Measurements from ENCODE around the gene MCC.

MCC gene

DNA sequence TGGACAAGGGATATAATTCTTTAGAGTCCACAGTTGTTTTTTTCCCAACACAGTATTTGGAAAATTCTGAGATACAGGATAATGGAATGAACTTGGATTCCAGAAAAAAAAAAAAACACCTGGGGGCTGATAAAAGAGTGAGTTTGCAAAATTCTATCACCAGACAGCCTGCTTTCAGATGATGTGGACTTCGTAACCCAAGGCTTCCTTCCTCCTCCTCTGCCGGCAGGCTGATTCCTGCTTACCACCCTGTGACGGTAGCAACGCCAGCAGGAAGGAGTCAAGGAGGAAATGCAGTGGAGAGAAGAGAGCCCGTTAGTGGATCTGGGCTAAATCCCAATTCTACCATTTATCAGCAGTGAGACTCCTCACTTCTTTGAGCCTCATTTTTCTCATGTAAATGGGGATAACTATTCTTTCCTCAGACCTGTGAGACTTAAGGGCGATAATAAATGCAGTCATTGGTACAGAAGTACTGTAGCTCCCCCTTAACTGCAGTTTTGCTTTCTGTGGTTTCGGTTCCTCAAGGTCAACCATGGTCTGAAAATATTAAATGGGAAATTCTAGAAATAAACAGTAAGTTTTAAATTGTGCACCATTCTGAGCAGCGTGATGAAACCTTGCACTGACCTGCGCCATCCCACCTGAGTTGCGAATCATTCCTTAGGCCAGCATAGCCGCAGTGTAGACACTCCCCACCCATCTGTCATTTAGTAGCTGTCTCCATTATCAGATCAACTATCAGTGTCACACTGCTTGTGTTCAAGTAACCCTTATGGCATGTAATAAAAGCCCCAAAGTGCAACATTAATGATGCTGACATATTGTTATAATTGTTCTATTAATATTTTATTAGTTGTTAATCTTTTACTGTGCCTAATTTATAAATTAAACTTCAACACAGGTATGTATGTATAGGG, 440.3 kb downstream of the MCC start:
- DNase-seq (ENCODE audit: low read depth): no peak
- TF ChIP-seq, protein P1, sequence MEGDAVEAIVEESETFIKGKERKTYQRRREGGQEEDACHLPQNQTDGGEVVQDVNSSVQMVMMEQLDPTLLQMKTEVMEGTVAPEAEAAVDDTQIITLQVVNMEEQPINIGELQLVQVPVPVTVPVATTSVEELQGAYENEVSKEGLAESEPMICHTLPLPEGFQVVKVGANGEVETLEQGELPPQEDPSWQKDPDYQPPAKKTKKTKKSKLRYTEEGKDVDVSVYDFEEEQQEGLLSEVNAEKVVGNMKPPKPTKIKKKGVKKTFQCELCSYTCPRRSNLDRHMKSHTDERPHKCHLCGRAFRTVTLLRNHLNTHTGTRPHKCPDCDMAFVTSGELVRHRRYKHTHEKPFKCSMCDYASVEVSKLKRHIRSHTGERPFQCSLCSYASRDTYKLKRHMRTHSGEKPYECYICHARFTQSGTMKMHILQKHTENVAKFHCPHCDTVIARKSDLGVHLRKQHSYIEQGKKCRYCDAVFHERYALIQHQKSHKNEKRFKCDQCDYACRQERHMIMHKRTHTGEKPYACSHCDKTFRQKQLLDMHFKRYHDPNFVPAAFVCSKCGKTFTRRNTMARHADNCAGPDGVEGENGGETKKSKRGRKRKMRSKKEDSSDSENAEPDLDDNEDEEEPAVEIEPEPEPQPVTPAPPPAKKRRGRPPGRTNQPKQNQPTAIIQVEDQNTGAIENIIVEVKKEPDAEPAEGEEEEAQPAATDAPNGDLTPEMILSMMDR (conservative IDR thresholded peaks at IDR 0.05; ENCODE audit: low read length): no peak
- no peak overlapping the region for H3K4me3 ChIP-seq (ENCODE audit: low read length)

DNA sequence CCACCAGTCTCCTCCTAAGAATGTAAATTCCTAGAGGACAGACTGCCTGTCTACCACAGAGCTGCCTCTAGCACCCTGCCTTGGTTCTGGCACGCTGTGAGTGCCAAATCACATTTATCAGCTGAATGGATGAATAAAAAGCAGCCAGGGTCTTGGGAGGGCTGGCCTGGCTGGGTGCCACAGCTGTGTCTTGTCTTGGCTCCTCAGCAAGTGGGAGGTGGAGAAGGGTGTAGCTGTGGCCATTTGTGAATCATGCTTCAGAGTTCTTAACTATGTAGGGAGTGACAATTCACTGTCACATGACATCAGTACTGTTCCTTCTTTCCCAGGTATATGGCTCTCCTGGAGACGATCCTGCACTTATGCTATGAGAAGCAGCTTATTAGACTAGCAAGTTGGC, 441.0 kb downstream of the MCC start:
- TF ChIP-seq, protein P1 (conservative IDR thresholded peaks at IDR 0.05; ENCODE audit: low read length): no peak
- DNase-seq (ENCODE audit: low read depth): peak; percentile 39
- no peak overlapping the region for H3K4me3 ChIP-seq (ENCODE audit: low read length)

DNA sequence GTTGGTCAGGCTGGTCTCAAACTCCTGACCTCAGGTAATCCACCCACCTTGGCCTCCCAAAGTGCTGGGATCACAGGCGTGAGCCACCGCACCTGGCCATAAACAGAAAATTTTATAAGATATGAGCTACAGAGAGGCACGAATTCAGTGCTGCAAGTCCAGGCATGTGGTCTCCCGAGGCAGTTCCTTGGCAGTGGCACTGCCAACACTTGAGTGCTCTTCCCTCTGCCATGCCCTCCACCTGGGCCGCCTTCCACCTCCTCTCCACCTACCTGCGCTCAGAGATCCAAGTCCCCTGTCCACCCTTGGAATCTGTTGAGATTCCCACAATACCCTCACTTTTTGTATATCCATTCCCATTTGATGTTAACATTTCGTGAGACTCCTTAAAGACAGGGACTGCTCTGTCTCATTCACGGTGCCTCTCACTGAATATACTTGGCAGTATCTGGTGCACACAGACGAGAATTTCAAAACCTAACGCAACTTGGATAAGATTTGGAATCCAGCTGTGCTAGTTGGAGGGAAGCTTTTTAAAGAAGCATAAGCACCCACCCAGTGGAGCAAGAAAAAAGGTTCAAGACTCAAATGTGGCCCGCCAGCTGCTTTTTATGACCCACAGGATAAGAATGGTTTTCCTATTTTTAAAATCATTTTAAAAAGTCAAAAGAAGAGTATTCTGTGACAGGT, 443.3 kb downstream of the MCC start:
- H3K4me3 ChIP-seq (ENCODE audit: low read length): no peak overlapping the region
- TF ChIP-seq, protein P1 (conservative IDR thresholded peaks at IDR 0.05; ENCODE audit: low read length): no peak
- no peak for DNase-seq (ENCODE audit: low read depth)

DNA sequence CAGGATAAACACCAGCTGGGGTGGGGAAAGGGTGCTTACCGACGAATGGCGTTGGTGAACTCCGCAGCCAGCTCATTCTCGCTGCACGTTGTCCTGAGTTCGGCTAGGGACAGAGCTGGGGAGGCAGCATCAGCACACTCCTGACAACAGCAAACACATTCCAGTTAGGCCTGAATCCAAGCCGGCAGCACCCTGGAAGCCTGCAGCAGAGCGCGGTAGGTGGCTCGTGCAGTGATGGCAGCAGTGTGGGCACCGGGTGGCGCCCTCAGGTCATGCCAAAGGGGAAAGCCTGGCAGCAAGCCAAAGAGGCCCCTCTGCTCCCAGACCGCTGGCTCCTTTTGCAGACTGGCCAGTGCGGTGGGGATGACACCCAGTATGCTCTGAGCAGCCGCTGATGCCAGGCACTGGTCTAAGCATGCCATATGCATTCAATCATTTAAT, 444.7 kb downstream of the MCC start:
- no peak overlapping the region for H3K4me3 ChIP-seq (ENCODE audit: low read length)
- DNase-seq (ENCODE audit: low read depth): peak; percentile 37
- TF ChIP-seq, protein P1 (conservative IDR thresholded peaks at IDR 0.05; ENCODE audit: low read length): peak; percentile 31

DNA sequence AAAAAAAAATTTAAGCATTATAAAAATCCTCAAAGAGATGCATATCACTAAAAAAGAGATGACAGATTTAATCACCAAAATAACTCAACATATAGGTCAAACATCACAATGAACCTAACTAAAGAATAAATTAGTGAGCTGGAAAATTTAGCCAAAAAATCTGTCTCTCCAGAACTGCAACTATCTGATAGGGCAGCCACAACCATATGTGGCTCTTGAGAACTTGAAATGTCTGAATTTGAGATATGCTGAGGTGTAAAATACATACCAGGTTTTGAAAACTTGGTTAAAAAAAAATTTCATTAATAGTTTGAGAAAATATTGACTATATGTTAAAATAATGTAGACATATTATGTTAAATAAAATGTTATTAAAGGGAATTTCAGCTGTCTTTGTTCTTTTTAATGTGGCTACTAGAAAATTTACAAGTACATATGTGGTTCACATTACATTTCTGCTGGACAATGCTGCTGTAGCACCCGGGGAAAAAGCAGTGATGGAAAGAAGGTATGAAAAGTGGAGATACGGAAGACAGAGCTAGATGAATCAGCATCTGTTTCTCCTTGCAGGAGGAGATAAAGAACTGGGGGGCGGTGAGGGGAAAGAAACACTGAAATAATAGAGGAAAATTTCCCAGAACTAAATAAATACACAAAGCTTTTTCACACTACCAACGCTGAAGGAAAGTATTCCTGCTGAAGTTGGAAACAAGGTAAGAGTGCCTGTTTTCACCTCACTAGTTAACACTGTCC, 445.6 kb downstream of the MCC start:
- TF ChIP-seq, protein P1 (conservative IDR thresholded peaks at IDR 0.05; ENCODE audit: low read length): no peak
- DNase-seq (ENCODE audit: low read depth): no peak
- H3K4me3 ChIP-seq (ENCODE audit: low read length): no peak overlapping the region

DNA sequence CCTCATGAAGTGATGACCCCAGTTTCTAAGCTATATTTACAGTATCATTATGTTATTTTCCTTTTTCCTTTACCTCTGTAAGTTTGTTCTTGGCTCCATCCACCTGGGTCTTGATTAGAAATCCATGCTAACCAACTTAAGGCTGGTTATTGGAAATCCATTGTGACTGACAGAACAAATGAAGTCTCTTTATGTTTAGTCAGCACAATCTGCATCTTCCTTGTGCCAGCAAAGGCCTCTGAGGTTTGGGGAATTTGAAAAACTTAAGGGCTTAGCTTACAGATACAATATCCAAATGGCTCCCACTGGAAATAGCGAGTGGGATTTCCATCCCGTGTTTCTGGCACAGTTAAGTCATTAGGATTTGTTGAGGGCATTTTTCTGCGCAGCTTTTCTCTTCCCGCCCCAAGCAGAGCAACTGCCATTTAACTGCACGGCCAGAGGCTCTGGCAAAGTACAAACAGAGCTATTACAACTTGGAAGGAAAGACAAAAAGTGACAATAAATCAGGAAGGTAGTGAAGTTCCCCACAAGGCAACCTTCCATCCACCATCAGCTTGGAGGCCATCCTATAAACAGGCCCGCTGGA, 447.5 kb downstream of the MCC start:
- H3K4me3 ChIP-seq (ENCODE audit: low read length): no peak overlapping the region
- no peak for DNase-seq (ENCODE audit: low read depth)
- TF ChIP-seq, protein P1 (conservative IDR thresholded peaks at IDR 0.05; ENCODE audit: low read length): no peak

Measured in AG10803 (cell line).